ENCODE measurements around the gene TNFSF11. TPM values are rescaled to one million over a fixed set of nuclear protein-coding genes. Genes with fewer than 3 reads are reported as not detected.

TNFSF11 gene
- total RNA-seq, 1 experiment from 2014 or later: 3.5 TPM

GRCh38 chr13:42575938-42576337, 2.0 kb downstream of the TNFSF11 start:
- H3K4ac ChIP-seq (ENCODE audit: low read depth, low read length): no peak overlapping the region
- H3K4me1 ChIP-seq (ENCODE audit: insufficient read depth, low read length): no peaks in the 10 kb centered on the region; the same call in 1 of the 2 replicates
- peaks cover 28 to 37% of the 10 kb centered on the region in 2 experiments for H3K4me1 Mint-ChIP-seq
- H2BK15ac ChIP-seq (ENCODE audit: low read depth, low read length): no peak overlapping the region
- H2AK5ac ChIP-seq (ENCODE audit: insufficient read length, low read length): no peak overlapping the region
- peaks cover 10 to 22% (median 19%) of the 10 kb centered on the region in 3 experiments for H3K36me3 Mint-ChIP-seq (ENCODE audit: insufficient read depth in 1 of 3, low read depth in 3 of 3)
- no CpG with 5 or more reads among the region's 7 CpGs for WGBS (ENCODE audit: extremely low coverage, insufficient read length, low lambda C conversion rate)
- peaks cover 20% of the 10 kb centered on the region for H3K27me3 Mint-ChIP-seq (ENCODE audit: low read depth)
- H3K27ac ChIP-seq (ENCODE audit: insufficient read length, low read depth, low read length): no peak overlapping the region
- no peak overlapping the region for H3K14ac ChIP-seq (ENCODE audit: insufficient read depth, low read length)
- no peak for DNase-seq
- no peaks in the 10 kb centered on the region for H3K27me3 ChIP-seq (ENCODE audit: insufficient read depth, low read length)
- H2BK120ac ChIP-seq (ENCODE audit: low read depth, low read length, poor library complexity, severe bottlenecking): no peak overlapping the region
- H3K18ac ChIP-seq (ENCODE audit: insufficient read length, low read depth, low read length): no peak overlapping the region
- no peak overlapping the region for H3K56ac ChIP-seq (ENCODE audit: insufficient read length, low read depth, low read length)
- H2BK12ac ChIP-seq (ENCODE audit: insufficient read length, low read depth, low read length): no peak overlapping the region
- H3K79me2 ChIP-seq (ENCODE audit: insufficient read depth, low read length): no peaks in the 10 kb centered on the region
- peaks cover 10% of the 10 kb centered on the region for H3K23me2 ChIP-seq (ENCODE audit: insufficient read length, low read depth, low read length, poor library complexity, severe bottlenecking)
- no peak overlapping the region for H3K9ac ChIP-seq (ENCODE audit: extremely low read depth, insufficient read length, low read length)
- H3K9me3 Mint-ChIP-seq: peaks cover 15 to 22% of the 10 kb centered on the region in 2 experiments
- H4K20me1 ChIP-seq (ENCODE audit: control insufficient read depth, insufficient read depth, insufficient read length): no peaks in the 10 kb centered on the region
- H3K27ac Mint-ChIP-seq: no peak overlapping the region; a peak in 1 of 7 replicates
- H3K9me3 ChIP-seq (ENCODE audit: control insufficient read depth, low read depth, low read length): no peaks in the 10 kb centered on the region
- no peak overlapping the region for H2AFZ ChIP-seq (ENCODE audit: low read length)
- H3K4me3 Mint-ChIP-seq: peak overlapping the region; percentile 27 to 51; a peak in 4 of 5 replicates
- H4K8ac ChIP-seq (replicated peaks; ENCODE audit: insufficient read length, low read depth, low read length): no peak overlapping the region
- no peak for TF ChIP-seq CTCF (conservative IDR thresholded peaks at IDR 0.05)
- no peak overlapping the region for H3T11ph ChIP-seq (ENCODE audit: low read length)
- no peak overlapping the region for H4K5ac ChIP-seq (ENCODE audit: insufficient read length, low read depth, low read length)
- H4K91ac ChIP-seq (ENCODE audit: insufficient read length, low read depth, low read length): no peak overlapping the region
- no peaks in the 10 kb centered on the region for H3K79me1 ChIP-seq (ENCODE audit: insufficient read depth, low read depth, low read length, poor library complexity, severe bottlenecking)
- H2BK5ac ChIP-seq (ENCODE audit: insufficient read length, low read length): no peak overlapping the region
- no peak overlapping the region for H2BK20ac ChIP-seq (ENCODE audit: low read depth, low read length, poor library complexity, severe bottlenecking)
- H3K4me2 ChIP-seq (ENCODE audit: insufficient read depth, insufficient read length, low read length): peak overlapping the region; percentile 64
- no peak overlapping the region for H3K23ac ChIP-seq (ENCODE audit: insufficient read length, low read depth, low read length)
